Ishikawa (cell line): Measurements from ENCODE around the gene FOXN1.
A peak's percentile ranks its signal among the peaks of the same experiment; 100 is the strongest.

Experiments used
- CEBPB ChIP-seq: IDR thresholded peaks from 2 replicates; pipeline ENCODE4 v1.6.1; 2012
- CREB1 ChIP-seq: IDR thresholded peaks from 2 replicates; pipeline ENCODE4 v1.6.1; 2012; ENCODE audit warnings: low read depth
- EGR1 ChIP-seq: IDR thresholded peaks from 2 replicates; pipeline ENCODE4 v1.6.1; 2012
- EP300 ChIP-seq: IDR thresholded peaks from 2 replicates; pipeline ENCODE4 v1.6.1; 2012; ENCODE audit warnings: borderline replicate concordance
- FOXM1 ChIP-seq: IDR thresholded peaks from 2 replicates; pipeline ENCODE4 v1.6.1; 2012; ENCODE audit warnings: low read depth, borderline replicate concordance
- MAX ChIP-seq: IDR thresholded peaks from 2 replicates; pipeline ENCODE4 v1.6.1; 2012
- NFIC ChIP-seq: IDR thresholded peaks from 2 replicates; pipeline ENCODE4 v1.6.1; 2012
- RAD21 ChIP-seq: IDR thresholded peaks from 2 replicates; pipeline ENCODE4 v1.6.1; 2012; ENCODE audit warnings: low read depth
- REST ChIP-seq: IDR thresholded peaks from 2 replicates; pipeline ENCODE4 v1.6.1; 2012; ENCODE audit warnings: low read depth, mild to moderate bottlenecking
- TAF1 ChIP-seq: IDR thresholded peaks from 2 replicates; pipeline ENCODE4 v1.6.1; 2012; ENCODE audit warnings: low read depth, mild to moderate bottlenecking
- TCF12 ChIP-seq: IDR thresholded peaks from 2 replicates; pipeline ENCODE4 v1.6.1; 2012; ENCODE audit warnings: low read depth
- TEAD4 ChIP-seq: IDR thresholded peaks from 2 replicates; pipeline ENCODE4 v1.6.1; 2012
- USF1 ChIP-seq: IDR thresholded peaks from 2 replicates; pipeline ENCODE4 v1.6.1; 2012
- YY1 ChIP-seq: IDR thresholded peaks from 2 replicates; pipeline ENCODE4 v1.6.1; 2012; ENCODE audit warnings: low read depth
- ZBTB7A ChIP-seq: IDR thresholded peaks from 2 replicates; pipeline ENCODE4 v1.6.1; 2012; ENCODE audit warnings: low read depth

The FOXN1 gene

GRCh38 chr17:28521311-28522085 lies 15.3 kb downstream of the FOXN1 start:
- TF ChIP-seq EP300 (peak; percentile 15; the same call in 1 of the 2 replicates), REST (peak; percentile 69), USF1 (no peak), NFIC (peak; percentile 40; the same call in 1 of the 2 replicates), TAF1 (no peak), RAD21 (no peak; the same call in 1 of the 2 replicates), ZBTB7A (peak; percentile 85), CREB1 (no peak), TCF12 (peak; percentile 55; the same call in 1 of the 2 replicates), FOXM1 (no peak), TEAD4 (no peak), EGR1 (no peak), YY1 (no peak), MAX (0 out of 2 replicates have a peak, but pooled peaks have one; percentile 2)

GRCh38 chr17:28523186-28523585 lies 17.0 kb downstream of the FOXN1 start:
- TF ChIP-seq ZBTB7A (no peak), TAF1 (no peak), REST (no peak), MAX (no peak), NFIC (no peak), TCF12 (no peak), FOXM1 (no peak), EP300 (no peak), EGR1 (no peak)

- TF ChIP-seq EGR1 = no peak
- no peak for TF ChIP-seq TCF12
Measured at GRCh38 chr17:28523876-28524275, 17.7 kb downstream of the FOXN1 start.

- TF ChIP-seq TEAD4 = peak; percentile 38; the same call in 1 of the 2 replicates
- TF ChIP-seq USF1 = no peak
- TF ChIP-seq RAD21 = no peak
- no peak for TF ChIP-seq CEBPB
- no peak for TF ChIP-seq TCF12
- TF ChIP-seq NFIC = peak; percentile 24; the same call in 1 of the 2 replicates
- no peak for TF ChIP-seq EGR1
Measured at GRCh38 chr17:28524476-28525424, 18.6 kb downstream of the FOXN1 start.

GRCh38 chr17:28526381-28526780 lies 20.2 kb downstream of the FOXN1 start:
- no peak for TF ChIP-seq USF1
- no peak for TF ChIP-seq YY1
- no peak for TF ChIP-seq ZBTB7A
- TF ChIP-seq TAF1 = no peak
- TF ChIP-seq RAD21 = no peak
